Measurements from ENCODE around the gene IMMP2L.

GRCh38 chr7:111006040-111006439 is 556.3 kb downstream of the IMMP2L start:
- no peak for TF ChIP-seq CTCF (IDR thresholded peaks at IDR 0.05)
- no peak for TF ChIP-seq POLR2AphosphoS5 (IDR thresholded peaks at IDR 0.05; ENCODE audit: low read depth, low read length)
- TF ChIP-seq ELF1 (IDR thresholded peaks at IDR 0.05) = no peak

All from SK-N-SH (cell line).